GM23338 (cell line): ENCODE results near the gene PTGIS. TPM values are rescaled to one million over a fixed set of nuclear protein-coding genes. Genes with fewer than 3 reads are reported as not detected.

Source experiments
- ATAC-seq: fragments of 200-7000 bp; cut with Tn5 transposase; 3 replicates; pipeline ENCODE4 v1.9.1; 2020
- DNase-seq: peaks from one replicate; pipeline ENCODE4 v3.0.0-alpha.2; 2015; ENCODE audit warnings: low spot score
- H2AFZ ChIP-seq: fragments of 200-600 bp; sonication (generic); 2 replicates; pipeline ENCODE4 v1.8.0; 2016; ENCODE audit warnings: antibody characterized with exemption, mild to moderate bottlenecking, moderate library complexity
- H3F3A ChIP-seq: fragments of 200-600 bp; sonication (generic); replicated peaks from 2 replicates; pipeline ENCODE4 v1.8.0; 2017; ENCODE audit warnings: antibody characterized with exemption, mixed run types, low read depth
- H3K27ac ChIP-seq: fragments of 200-600 bp; sonication (generic); 2 replicates; pipeline ENCODE4 v1.6.1; 2016; ENCODE audit warnings: low read depth
- H3K27me3 ChIP-seq: fragments of 200-600 bp; sonication (generic); 2 replicates; pipeline ENCODE4 v1.8.0; 2016; ENCODE audit warnings: mild to moderate bottlenecking, mixed run types, moderate library complexity; ENCODE audit not compliant: insufficient read depth
- H3K36me3 ChIP-seq: fragments of 200-600 bp; sonication (generic); 2 replicates; pipeline ENCODE4 v1.8.0; 2016; ENCODE audit warnings: mild to moderate bottlenecking; ENCODE audit not compliant: insufficient read depth
- H3K4me1 ChIP-seq: fragments of 200-600 bp; sonication (generic); 2 replicates; pipeline ENCODE4 v1.8.0; 2016; ENCODE audit warnings: mild to moderate bottlenecking, moderate library complexity; ENCODE audit not compliant: insufficient read depth
- H3K4me2 ChIP-seq: fragments of 200-600 bp; sonication (generic); 2 replicates; pipeline ENCODE4 v1.7.1; 2017; ENCODE audit warnings: mixed run types
- H3K4me3 ChIP-seq: fragments of 200-600 bp; sonication (generic); 2 replicates; pipeline ENCODE4 v1.6.1; 2016; ENCODE audit warnings: mixed run types
- H3K79me2 ChIP-seq: fragments of 200-600 bp; sonication (generic); replicated peaks from 2 replicates; pipeline ENCODE4 v1.8.0; 2017; ENCODE audit warnings: mild to moderate bottlenecking; ENCODE audit not compliant: insufficient read depth
- H3K9me2 ChIP-seq: fragments of 200-600 bp; sonication (generic); 2 replicates; pipeline ENCODE4 v1.8.0; 2017; ENCODE audit not compliant: insufficient read depth
- H4K20me1 ChIP-seq: fragments of 200-600 bp; sonication (generic); replicated peaks from 2 replicates; pipeline ENCODE4 v1.8.0; 2017; ENCODE audit warnings: mild to moderate bottlenecking; ENCODE audit not compliant: insufficient read depth
- H3K27ac Mint-ChIP-seq: 2 replicates; pipeline ENCODE4 v1.8.0; 2020; ENCODE audit warnings: inconsistent platforms, mild to moderate bottlenecking, moderate library complexity, mixed read lengths
- H3K27me3 Mint-ChIP-seq: 3 replicates; pipeline ENCODE4 v1.8.0; 2022; ENCODE audit warnings: low read depth, mild to moderate bottlenecking, moderate library complexity, mixed read lengths, inconsistent platforms; ENCODE audit not compliant: insufficient read depth, poor library complexity
- H3K36me3 Mint-ChIP-seq: 3 replicates; pipeline ENCODE4 v1.8.0; 2021; ENCODE audit warnings: low read depth, mild to moderate bottlenecking, inconsistent platforms, moderate library complexity, mixed read lengths
- H3K4me1 Mint-ChIP-seq: 3 replicates; pipeline ENCODE4 v1.8.0; 2020; ENCODE audit warnings: mild to moderate bottlenecking, inconsistent platforms, mixed read lengths
- H3K4me3 Mint-ChIP-seq: 3 replicates; pipeline ENCODE4 v1.8.0; 2021; ENCODE audit warnings: moderate library complexity, mild to moderate bottlenecking, inconsistent platforms, mixed read lengths
- H3K9me3 Mint-ChIP-seq: 3 replicates; pipeline ENCODE4 v1.8.0; 2020; ENCODE audit warnings: moderate library complexity, mild to moderate bottlenecking, inconsistent platforms, mixed read lengths
- CTCF ChIP-seq, 2 experiments: fragments of 200-600 bp in 1 of 2; sonication (generic) in 1 of 2; conservative IDR thresholded peaks; 2 replicates each; pipeline versions ENCODE4 v1.5.1 to v1.6.1; 2016 to 2017; ENCODE audit warnings: antibody characterized with exemption in 2 of 2, low read depth in 2 of 2, mild to moderate bottlenecking in 2 of 2, moderate library complexity in 1 of 2
- EZH2 ChIP-seq: fragments of 200-600 bp; sonication (generic); IDR thresholded peaks from one replicate; pipeline ENCODE4 v1.8.0; 2017; ENCODE audit warnings: antibody characterized with exemption, mild to moderate bottlenecking, low read depth; ENCODE audit not compliant: unreplicated experiment
- EZH2phosphoT487 ChIP-seq: fragments of 200-600 bp; sonication (generic); IDR thresholded peaks from one replicate; pipeline ENCODE4 v1.8.1; 2018; ENCODE audit warnings: antibody characterized with exemption; ENCODE audit not compliant: unreplicated experiment
- NANOG ChIP-seq: IDR thresholded peaks from 2 replicates; pipeline ENCODE4 v1.6.1; 2016; ENCODE audit warnings: antibody characterized with exemption, borderline replicate concordance
- POLR2AphosphoS5 ChIP-seq: IDR thresholded peaks from 2 replicates; pipeline ENCODE4 v1.6.1; 2016; ENCODE audit warnings: antibody characterized with exemption, low read depth
- ZNF114 ChIP-seq: fragments of 250-450 bp; sonication (Bioruptor Pico); IDR thresholded peaks from 2 replicates; pipeline ENCODE4 v1.5.0; 2020; ENCODE audit warnings: mild to moderate bottlenecking, moderate library complexity
- polyA plus RNA-seq: library from polyadenylated mRNA; unstranded; fragments of >200 nt; fragmentation: Nextera tagmentation; extraction: Ambion mirVana; gene quantifications from 2 replicates; pipeline ENCODE4 v1.2.1, GENCODE V29; 2016
- total RNA-seq: library from RNA; depleted of rRNA; stranded (reverse); fragments of >200 nt; shearing (Covaris generic); gene quantifications from 2 replicates; pipeline ENCODE4 v1.2.3, GENCODE V29; 2014
- TF ChIP-seq, protein P1 (sequence below): fragments of 250-450 bp; sonication (Bioruptor Pico); IDR thresholded peaks from 2 replicates; pipeline ENCODE4 v1.5.0; 2020; ENCODE audit warnings: mild to moderate bottlenecking, moderate library complexity
- TF ChIP-seq, protein P2 (sequence below): IDR thresholded peaks from 2 replicates; pipeline ENCODE4 v1.6.1; 2016; ENCODE audit warnings: antibody characterized with exemption
- TF ChIP-seq, protein P3 (sequence below): IDR thresholded peaks from one replicate; pipeline ENCODE4 v1.6.1; 2018; ENCODE audit warnings: antibody characterized with exemption; ENCODE audit not compliant: unreplicated experiment

The PTGIS gene
- total and polyA plus RNA-seq, 2 experiments from 2014 or later = 6.6 to 28.7 TPM

GRCh38 chr20:49480236-49480635, 87.7 kb downstream of the PTGIS start (continued):
- TF ChIP-seq, protein P1, sequence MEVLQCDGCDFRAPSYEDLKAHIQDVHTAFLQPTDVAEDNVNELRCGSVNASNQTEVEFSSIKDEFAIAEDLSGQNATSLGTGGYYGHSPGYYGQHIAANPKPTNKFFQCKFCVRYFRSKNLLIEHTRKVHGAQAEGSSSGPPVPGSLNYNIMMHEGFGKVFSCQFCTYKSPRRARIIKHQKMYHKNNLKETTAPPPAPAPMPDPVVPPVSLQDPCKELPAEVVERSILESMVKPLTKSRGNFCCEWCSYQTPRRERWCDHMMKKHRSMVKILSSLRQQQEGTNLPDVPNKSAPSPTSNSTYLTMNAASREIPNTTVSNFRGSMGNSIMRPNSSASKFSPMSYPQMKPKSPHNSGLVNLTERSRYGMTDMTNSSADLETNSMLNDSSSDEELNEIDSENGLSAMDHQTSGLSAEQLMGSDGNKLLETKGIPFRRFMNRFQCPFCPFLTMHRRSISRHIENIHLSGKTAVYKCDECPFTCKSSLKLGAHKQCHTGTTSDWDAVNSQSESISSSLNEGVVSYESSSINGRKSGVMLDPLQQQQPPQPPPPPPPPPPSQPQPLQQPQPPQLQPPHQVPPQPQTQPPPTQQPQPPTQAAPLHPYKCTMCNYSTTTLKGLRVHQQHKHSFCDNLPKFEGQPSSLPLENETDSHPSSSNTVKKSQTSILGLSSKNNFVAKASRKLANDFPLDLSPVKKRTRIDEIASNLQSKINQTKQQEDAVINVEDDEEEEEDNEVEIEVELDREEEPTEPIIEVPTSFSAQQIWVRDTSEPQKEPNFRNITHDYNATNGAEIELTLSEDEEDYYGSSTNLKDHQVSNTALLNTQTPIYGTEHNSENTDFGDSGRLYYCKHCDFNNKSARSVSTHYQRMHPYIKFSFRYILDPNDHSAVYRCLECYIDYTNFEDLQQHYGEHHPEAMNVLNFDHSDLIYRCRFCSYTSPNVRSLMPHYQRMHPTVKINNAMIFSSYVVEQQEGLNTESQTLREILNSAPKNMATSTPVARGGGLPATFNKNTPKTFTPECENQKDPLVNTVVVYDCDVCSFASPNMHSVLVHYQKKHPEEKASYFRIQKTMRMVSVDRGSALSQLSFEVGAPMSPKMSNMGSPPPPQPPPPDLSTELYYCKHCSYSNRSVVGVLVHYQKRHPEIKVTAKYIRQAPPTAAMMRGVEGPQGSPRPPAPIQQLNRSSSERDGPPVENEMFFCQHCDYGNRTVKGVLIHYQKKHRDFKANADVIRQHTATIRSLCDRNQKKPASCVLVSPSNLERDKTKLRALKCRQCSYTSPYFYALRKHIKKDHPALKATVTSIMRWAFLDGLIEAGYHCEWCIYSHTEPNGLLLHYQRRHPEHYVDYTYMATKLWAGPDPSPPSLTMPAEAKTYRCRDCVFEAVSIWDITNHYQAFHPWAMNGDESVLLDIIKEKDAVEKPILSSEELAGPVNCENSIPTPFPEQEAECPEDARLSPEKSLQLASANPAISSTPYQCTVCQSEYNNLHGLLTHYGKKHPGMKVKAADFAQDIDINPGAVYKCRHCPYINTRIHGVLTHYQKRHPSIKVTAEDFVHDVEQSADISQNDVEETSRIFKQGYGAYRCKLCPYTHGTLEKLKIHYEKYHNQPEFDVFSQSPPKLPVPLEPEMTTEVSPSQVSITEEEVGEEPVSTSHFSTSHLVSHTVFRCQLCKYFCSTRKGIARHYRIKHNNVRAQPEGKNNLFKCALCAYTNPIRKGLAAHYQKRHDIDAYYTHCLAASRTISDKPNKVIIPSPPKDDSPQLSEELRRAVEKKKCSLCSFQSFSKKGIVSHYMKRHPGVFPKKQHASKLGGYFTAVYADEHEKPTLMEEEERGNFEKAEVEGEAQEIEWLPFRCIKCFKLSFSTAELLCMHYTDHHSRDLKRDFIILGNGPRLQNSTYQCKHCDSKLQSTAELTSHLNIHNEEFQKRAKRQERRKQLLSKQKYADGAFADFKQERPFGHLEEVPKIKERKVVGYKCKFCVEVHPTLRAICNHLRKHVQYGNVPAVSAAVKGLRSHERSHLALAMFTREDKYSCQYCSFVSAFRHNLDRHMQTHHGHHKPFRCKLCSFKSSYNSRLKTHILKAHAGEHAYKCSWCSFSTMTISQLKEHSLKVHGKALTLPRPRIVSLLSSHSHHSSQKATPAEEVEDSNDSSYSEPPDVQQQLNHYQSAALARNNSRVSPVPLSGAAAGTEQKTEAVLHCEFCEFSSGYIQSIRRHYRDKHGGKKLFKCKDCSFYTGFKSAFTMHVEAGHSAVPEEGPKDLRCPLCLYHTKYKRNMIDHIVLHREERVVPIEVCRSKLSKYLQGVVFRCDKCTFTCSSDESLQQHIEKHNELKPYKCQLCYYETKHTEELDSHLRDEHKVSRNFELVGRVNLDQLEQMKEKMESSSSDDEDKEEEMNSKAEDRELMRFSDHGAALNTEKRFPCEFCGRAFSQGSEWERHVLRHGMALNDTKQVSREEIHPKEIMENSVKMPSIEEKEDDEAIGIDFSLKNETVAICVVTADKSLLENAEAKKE = no peak
- TF ChIP-seq ZNF114 = no peak
- no peak for TF ChIP-seq CTCF (conservative IDR thresholded peaks at IDR 0.05; ENCODE audit: low read depth in 2 of 2)

GRCh38 chr20:49479785-49480184, 88.2 kb downstream of the PTGIS start:
- Histone ChIP-seq H3K79me2 (no peaks in the 10 kb centered on the region), H3K36me3 (no peaks in the 10 kb centered on the region), H3K27ac (no peak overlapping the region), H2AFZ (no peak overlapping the region), H3K4me3 (no peak overlapping the region), H3K9me2 (no peaks in the 10 kb centered on the region), H3K4me1 (no peaks in the 10 kb centered on the region), H3K4me2 (no peak overlapping the region), H3K27me3 (peaks cover 24% of the 10 kb centered on the region), H4K20me1 (no peaks in the 10 kb centered on the region; the same call in 1 of the 2 replicates), H3F3A (no peaks in the 10 kb centered on the region)
- Mint-ChIP-seq H3K27ac (no peak overlapping the region), H3K4me1 (peaks cover 13% of the 10 kb centered on the region; the same call in 2 of the 3 replicates), H3K9me3 (no peaks in the 10 kb centered on the region; the same call in 2 of the 3 replicates), H3K27me3 (peaks cover 23% of the 10 kb centered on the region), H3K4me3 (no peak overlapping the region), H3K36me3 (peaks cover 5% of the 10 kb centered on the region; the same call in 1 of the 3 replicates)
- DNase-seq (no peak), ATAC-seq (no peak)
- TF ChIP-seq, protein P2, sequence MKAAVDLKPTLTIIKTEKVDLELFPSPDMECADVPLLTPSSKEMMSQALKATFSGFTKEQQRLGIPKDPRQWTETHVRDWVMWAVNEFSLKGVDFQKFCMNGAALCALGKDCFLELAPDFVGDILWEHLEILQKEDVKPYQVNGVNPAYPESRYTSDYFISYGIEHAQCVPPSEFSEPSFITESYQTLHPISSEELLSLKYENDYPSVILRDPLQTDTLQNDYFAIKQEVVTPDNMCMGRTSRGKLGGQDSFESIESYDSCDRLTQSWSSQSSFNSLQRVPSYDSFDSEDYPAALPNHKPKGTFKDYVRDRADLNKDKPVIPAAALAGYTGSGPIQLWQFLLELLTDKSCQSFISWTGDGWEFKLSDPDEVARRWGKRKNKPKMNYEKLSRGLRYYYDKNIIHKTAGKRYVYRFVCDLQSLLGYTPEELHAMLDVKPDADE = no peak
- TF ChIP-seq, protein P3, sequence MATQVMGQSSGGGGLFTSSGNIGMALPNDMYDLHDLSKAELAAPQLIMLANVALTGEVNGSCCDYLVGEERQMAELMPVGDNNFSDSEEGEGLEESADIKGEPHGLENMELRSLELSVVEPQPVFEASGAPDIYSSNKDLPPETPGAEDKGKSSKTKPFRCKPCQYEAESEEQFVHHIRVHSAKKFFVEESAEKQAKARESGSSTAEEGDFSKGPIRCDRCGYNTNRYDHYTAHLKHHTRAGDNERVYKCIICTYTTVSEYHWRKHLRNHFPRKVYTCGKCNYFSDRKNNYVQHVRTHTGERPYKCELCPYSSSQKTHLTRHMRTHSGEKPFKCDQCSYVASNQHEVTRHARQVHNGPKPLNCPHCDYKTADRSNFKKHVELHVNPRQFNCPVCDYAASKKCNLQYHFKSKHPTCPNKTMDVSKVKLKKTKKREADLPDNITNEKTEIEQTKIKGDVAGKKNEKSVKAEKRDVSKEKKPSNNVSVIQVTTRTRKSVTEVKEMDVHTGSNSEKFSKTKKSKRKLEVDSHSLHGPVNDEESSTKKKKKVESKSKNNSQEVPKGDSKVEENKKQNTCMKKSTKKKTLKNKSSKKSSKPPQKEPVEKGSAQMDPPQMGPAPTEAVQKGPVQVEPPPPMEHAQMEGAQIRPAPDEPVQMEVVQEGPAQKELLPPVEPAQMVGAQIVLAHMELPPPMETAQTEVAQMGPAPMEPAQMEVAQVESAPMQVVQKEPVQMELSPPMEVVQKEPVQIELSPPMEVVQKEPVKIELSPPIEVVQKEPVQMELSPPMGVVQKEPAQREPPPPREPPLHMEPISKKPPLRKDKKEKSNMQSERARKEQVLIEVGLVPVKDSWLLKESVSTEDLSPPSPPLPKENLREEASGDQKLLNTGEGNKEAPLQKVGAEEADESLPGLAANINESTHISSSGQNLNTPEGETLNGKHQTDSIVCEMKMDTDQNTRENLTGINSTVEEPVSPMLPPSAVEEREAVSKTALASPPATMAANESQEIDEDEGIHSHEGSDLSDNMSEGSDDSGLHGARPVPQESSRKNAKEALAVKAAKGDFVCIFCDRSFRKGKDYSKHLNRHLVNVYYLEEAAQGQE = no peak
- no peak for TF ChIP-seq POLR2AphosphoS5
- TF ChIP-seq CTCF (conservative IDR thresholded peaks at IDR 0.05; ENCODE audit: low read depth in 2 of 2) = no peak
- no peak for TF ChIP-seq NANOG
- TF ChIP-seq ZNF114 = no peak
- no peak for TF ChIP-seq EZH2
- TF ChIP-seq EZH2phosphoT487 = no peak
